Stimulated activated CD4-positive, alpha-beta T cell treated with anti-CD3 and anti-CD28 coated beads, Interleukin-2, amount 100 ng/mL, for 24 hours (primary cell): ENCODE measurements around the gene TRPV5.

Experiments used
- DNase-seq, 2 donors: peaks; one replicate each; pipeline ENCODE4 v3.0.0-alpha.2; 2020

The TRPV5 gene

GRCh38 chr7:142939226-142939910, 5.8 kb upstream of the TRPV5 start, which contains the start of gene LLCFC1:
Gene LLCFC1, plus strand, starts transcription at chr7:142939484. Its CDS starts 138 bp downstream, at chr7:142939622.
- no peak for DNase-seq

GRCh38 chr7:142938611-142939010, 5.1 kb upstream of the TRPV5 start:
- DNase-seq = no peak

- no peak for DNase-seq
These were observed 2.5 kb upstream of the TRPV5 start for GRCh38 chr7:142935941-142936565.

GRCh38 chr7:142934056-142934455, 510 bp upstream of the TRPV5 start:
- no peak for DNase-seq

GRCh38 chr7:142933092-142933475, 462 bp downstream of the TRPV5 start:
- DNase-seq = no peak

- no peak for DNase-seq
These were observed 1.0 kb downstream of the TRPV5 start for GRCh38 chr7:142932386-142933091.

- DNase-seq = no peak
These were observed 3.3 kb downstream of the TRPV5 start for GRCh38 chr7:142930126-142930730.

GRCh38 chr7:142927949-142928348, 5.6 kb downstream of the TRPV5 start:
- no peak for DNase-seq

GRCh38 chr7:142927085-142927745, 6.3 kb downstream of the TRPV5 start:
- DNase-seq = no peak

- DNase-seq = no peak
These were observed 8.1 kb downstream of the TRPV5 start for GRCh38 chr7:142925413-142925812.

GRCh38 chr7:142923391-142923790, 10.2 kb downstream of the TRPV5 start:
- no peak for DNase-seq

GRCh38 chr7:142919656-142920055, 13.9 kb downstream of the TRPV5 start:
- DNase-seq = no peak

GRCh38 chr7:142918901-142919300, 14.6 kb downstream of the TRPV5 start:
- DNase-seq = no peak

- no peak for DNase-seq
These were observed 16.1 kb downstream of the TRPV5 start for GRCh38 chr7:142917447-142917846.

GRCh38 chr7:142916508-142916907, 17.0 kb downstream of the TRPV5 start:
- no peak for DNase-seq

GRCh38 chr7:142915315-142915714, 18.2 kb downstream of the TRPV5 start:
- no peak for DNase-seq

- DNase-seq = no peak
These were observed 19.4 kb downstream of the TRPV5 start for GRCh38 chr7:142914121-142914520.

GRCh38 chr7:142913566-142913965, 20.0 kb downstream of the TRPV5 start:
- DNase-seq = no peak

- no peak for DNase-seq
These were observed 20.5 kb downstream of the TRPV5 start for GRCh38 chr7:142913051-142913450.

- DNase-seq = no peak
These were observed 23.1 kb downstream of the TRPV5 start for GRCh38 chr7:142910481-142910880.

- no peak for DNase-seq
These were observed 23.5 kb downstream of the TRPV5 start for GRCh38 chr7:142910031-142910433.

- no peak for DNase-seq
These were observed 24.3 kb downstream of the TRPV5 start for GRCh38 chr7:142908921-142909890.
